ENCODE results near the gene KIF3A.

GRCh38 chr5:132778856-132779255 is 41.5 kb upstream of the KIF3A start:
- TF ChIP-seq, protein P1, sequence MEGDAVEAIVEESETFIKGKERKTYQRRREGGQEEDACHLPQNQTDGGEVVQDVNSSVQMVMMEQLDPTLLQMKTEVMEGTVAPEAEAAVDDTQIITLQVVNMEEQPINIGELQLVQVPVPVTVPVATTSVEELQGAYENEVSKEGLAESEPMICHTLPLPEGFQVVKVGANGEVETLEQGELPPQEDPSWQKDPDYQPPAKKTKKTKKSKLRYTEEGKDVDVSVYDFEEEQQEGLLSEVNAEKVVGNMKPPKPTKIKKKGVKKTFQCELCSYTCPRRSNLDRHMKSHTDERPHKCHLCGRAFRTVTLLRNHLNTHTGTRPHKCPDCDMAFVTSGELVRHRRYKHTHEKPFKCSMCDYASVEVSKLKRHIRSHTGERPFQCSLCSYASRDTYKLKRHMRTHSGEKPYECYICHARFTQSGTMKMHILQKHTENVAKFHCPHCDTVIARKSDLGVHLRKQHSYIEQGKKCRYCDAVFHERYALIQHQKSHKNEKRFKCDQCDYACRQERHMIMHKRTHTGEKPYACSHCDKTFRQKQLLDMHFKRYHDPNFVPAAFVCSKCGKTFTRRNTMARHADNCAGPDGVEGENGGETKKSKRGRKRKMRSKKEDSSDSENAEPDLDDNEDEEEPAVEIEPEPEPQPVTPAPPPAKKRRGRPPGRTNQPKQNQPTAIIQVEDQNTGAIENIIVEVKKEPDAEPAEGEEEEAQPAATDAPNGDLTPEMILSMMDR (IDR thresholded peaks at IDR 0.05; ENCODE audit: borderline replicate concordance, extremely low read depth, low read length, poor library complexity, severe bottlenecking), result no peak
- TF ChIP-seq EZH2 (IDR thresholded peaks at IDR 0.05; ENCODE audit: borderline replicate concordance, low read depth, low read length, severe bottlenecking), result no peak
